ENCODE data around the gene HDLBP.
"Not testable (repeated sequence)": the region's sequence is repeated elsewhere in the genome, so short reads cannot be mapped to it uniquely, and the experiment has no call there.

Gene HDLBP

GRCh38 chr2:241334813-241335212, 19.3 kb upstream of the HDLBP start:
- DNase-seq: no peak

- DNase-seq: no peak
Measured at GRCh38 chr2:241330616-241330981, 15.1 kb upstream of the HDLBP start.

- DNase-seq: no peak
Measured at GRCh38 chr2:241329669-241330615, 14.5 kb upstream of the HDLBP start.

- no peak for DNase-seq
Measured at GRCh38 chr2:241325257-241325656, 9.8 kb upstream of the HDLBP start.

GRCh38 chr2:241324775-241325174, 9.3 kb upstream of the HDLBP start:
- DNase-seq: no peak

- DNase-seq: no peak
Measured at GRCh38 chr2:241323778-241324177, 8.3 kb upstream of the HDLBP start.

GRCh38 chr2:241321886-241322285, 6.4 kb upstream of the HDLBP start:
- DNase-seq: no peak

- DNase-seq: no peak
Measured at GRCh38 chr2:241321033-241321432, 5.6 kb upstream of the HDLBP start.

GRCh38 chr2:241320394-241320793, 4.9 kb upstream of the HDLBP start:
- DNase-seq: no peak

GRCh38 chr2:241318830-241319229, 3.4 kb upstream of the HDLBP start:
- DNase-seq: not testable (repeated sequence)

- DNase-seq: no peak
Measured at GRCh38 chr2:241317391-241317790, 1.9 kb upstream of the HDLBP start.

GRCh38 chr2:241316825-241317224, 1.4 kb upstream of the HDLBP start:
- DNase-seq: no peak

GRCh38 chr2:241315879-241316631, 583 bp upstream of the HDLBP start, which contains the start of gene SEPTIN2:
Gene SEPTIN2, plus strand, starts transcription at chr2:241315925. Its CDS starts 8,308 bp downstream, at chr2:241324233.
- DNase-seq: no peak

GRCh38 chr2:241314226-241315092, 1.0 kb downstream of the HDLBP start:
- no peak for DNase-seq

GRCh38 chr2:241313543-241314095, 1.9 kb downstream of the HDLBP start:
- DNase-seq: no peak

GRCh38 chr2:241312082-241312481, 3.4 kb downstream of the HDLBP start:
- DNase-seq: no peak

GRCh38 chr2:241310917-241311566, 4.4 kb downstream of the HDLBP start:
- no peak for DNase-seq

GRCh38 chr2:241309684-241310117, 5.8 kb downstream of the HDLBP start:
- DNase-seq: no peak

GRCh38 chr2:241308832-241309500, 6.5 kb downstream of the HDLBP start:
- DNase-seq: no peak

GRCh38 chr2:241308267-241308666, 7.2 kb downstream of the HDLBP start:
- DNase-seq: no peak

GRCh38 chr2:241307055-241307454, 8.4 kb downstream of the HDLBP start:
- no peak for DNase-seq
